ENCODE data around the gene MRPL20. TPM values are rescaled to one million over a fixed set of nuclear protein-coding genes. Genes with fewer than 3 reads are reported as not detected.

MRPL20 gene
- total RNA-seq, 2 donors from 2014 or later, result 160 to 218 TPM

DNA sequence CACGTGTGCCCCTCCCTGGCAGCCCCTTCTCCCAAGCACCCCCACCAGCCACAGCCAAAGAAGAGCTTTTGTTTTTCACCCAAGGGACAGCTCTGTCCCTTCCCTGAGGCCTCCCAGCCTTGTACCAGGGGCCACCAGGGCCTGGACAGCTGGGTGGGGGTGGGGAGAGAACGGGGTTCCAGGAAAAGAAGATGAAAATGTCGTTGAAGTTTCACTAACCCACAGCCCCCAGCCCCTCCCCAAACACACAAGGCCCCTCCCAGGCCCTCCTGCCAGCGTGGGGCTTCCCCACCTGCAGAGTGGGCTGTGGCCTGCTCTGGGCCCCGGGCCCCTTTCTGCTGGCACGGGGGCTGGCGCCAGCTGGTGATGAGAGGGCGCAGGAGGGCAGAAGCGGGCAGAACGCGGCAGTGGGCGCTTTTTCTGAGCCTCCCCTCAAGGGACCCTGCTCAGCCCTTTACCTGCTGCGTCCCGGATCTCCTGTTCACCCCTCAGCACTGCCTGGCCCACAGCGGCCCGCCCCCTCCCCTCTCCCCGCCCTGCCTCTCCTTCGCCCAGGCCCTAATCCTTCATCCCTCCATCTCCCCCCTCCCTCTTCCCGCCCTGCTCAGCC lies 19.5 kb upstream of the MRPL20 start:
- TF ChIP-seq, protein P1, sequence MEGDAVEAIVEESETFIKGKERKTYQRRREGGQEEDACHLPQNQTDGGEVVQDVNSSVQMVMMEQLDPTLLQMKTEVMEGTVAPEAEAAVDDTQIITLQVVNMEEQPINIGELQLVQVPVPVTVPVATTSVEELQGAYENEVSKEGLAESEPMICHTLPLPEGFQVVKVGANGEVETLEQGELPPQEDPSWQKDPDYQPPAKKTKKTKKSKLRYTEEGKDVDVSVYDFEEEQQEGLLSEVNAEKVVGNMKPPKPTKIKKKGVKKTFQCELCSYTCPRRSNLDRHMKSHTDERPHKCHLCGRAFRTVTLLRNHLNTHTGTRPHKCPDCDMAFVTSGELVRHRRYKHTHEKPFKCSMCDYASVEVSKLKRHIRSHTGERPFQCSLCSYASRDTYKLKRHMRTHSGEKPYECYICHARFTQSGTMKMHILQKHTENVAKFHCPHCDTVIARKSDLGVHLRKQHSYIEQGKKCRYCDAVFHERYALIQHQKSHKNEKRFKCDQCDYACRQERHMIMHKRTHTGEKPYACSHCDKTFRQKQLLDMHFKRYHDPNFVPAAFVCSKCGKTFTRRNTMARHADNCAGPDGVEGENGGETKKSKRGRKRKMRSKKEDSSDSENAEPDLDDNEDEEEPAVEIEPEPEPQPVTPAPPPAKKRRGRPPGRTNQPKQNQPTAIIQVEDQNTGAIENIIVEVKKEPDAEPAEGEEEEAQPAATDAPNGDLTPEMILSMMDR (IDR thresholded peaks at IDR 0.05), result no peak
- H3K9me3 ChIP-seq, result no peaks in the 10 kb centered on the region
- H3K27ac ChIP-seq, result no peak overlapping the region
- no peak for DNase-seq (ENCODE audit: low spot score)
- no peaks in the 10 kb centered on the region for H3K36me3 ChIP-seq
- H3K4me3 ChIP-seq, result no peak overlapping the region
- H3K4me1 ChIP-seq, result peaks cover 0 to 28% of the 10 kb centered on the region in 2 donors
- no peaks in the 10 kb centered on the region for H3K27me3 ChIP-seq

DNA sequence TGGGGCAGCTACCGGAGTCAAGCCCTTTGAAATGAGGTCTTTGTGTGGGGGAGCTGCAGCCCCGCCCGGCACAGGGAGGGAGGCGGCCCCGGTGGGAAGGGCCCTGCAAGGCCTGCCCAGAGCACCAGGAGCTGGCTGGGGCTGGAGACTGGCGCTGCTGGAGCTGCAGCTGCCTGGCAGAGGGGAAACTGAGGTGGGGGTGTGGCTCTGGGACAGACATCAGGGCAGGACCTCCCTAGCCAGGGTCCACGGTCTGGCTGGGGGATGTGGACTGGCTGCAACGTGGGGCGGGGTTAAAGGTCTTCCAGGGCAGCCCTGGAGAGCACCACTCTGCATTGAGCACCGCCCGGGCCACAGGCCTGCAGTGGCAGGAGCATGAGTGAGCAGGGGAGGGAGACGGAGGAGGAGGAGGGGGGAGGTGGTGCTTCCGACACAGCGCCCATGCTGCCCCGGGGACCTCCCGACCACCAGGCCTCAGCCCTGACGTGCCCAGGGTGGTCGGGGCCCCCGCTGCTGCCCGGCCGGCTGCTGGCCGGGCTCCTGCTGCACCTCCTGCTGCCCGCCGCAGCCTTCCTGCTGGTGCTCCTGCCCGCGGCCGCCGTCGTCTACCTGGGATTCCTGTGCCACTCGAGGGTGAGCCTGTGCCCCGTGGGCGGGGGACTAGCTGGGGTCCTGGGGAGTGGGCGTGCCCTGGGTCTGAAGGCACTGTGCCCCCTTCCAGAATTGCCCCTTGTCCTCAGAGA lies 18.8 kb upstream of the MRPL20 start:
- Histone ChIP-seq H3K4me3 (no peak overlapping the region), H3K4me1 (peaks cover 0 to 22% of the 10 kb centered on the region in 2 donors), H3K27me3 (no peaks in the 10 kb centered on the region), H3K9me3 (no peaks in the 10 kb centered on the region), H3K27ac (no peak overlapping the region), H3K36me3 (no peaks in the 10 kb centered on the region)
- no peak for DNase-seq (ENCODE audit: low spot score)
- TF ChIP-seq, protein P1 (IDR thresholded peaks at IDR 0.05), result no peak

DNA sequence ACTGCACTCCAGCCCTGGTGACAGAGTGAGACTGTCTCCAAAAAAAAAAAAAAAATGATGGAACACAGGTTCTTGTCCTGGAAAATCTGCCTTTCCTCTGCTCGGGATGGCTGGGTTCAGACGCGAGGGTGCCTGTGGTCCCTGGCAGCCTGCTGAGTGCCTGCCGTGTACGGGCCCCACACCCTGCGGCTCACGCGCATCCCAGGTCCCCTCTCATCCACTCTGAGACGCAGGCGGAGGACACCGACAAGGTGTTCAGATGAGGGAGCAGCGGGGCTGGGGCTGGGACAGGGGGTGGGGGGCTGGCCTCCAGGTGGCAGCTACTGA lies 18.3 kb upstream of the MRPL20 start:
- DNase-seq (ENCODE audit: low spot score), result no peak
- H3K27ac ChIP-seq, result no peak overlapping the region
- TF ChIP-seq, protein P1 (IDR thresholded peaks at IDR 0.05), result no peak
- no peak overlapping the region for H3K4me3 ChIP-seq
- no peaks in the 10 kb centered on the region for H3K27me3 ChIP-seq
- H3K9me3 ChIP-seq, result no peaks in the 10 kb centered on the region
- peaks cover 0 to 22% of the 10 kb centered on the region in 2 donors for H3K4me1 ChIP-seq
- H3K36me3 ChIP-seq, result no peaks in the 10 kb centered on the region

DNA sequence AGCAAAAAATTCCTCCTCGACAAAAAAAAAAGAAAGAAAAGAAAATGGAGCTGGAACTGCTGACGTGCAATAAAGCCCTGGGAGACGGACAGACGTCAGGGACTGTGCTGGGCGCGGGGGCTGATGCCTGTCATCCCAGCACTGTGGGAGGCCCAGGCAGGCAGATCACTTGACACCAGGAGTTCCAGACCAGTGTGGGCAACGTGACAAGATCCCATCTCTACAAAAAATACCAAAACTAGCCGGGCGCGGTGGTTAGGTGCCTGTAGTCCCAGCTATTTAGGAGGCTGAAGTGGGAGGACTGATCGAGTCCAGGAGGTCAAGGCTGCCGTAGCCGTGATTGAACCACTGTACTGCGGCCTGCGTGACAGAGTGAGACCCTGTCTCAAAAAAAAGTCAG lies 17.6 kb upstream of the MRPL20 start:
- Histone ChIP-seq H3K4me1 (peaks cover 0 to 18% of the 10 kb centered on the region in 2 donors), H3K27ac (no peak overlapping the region), H3K4me3 (no peak overlapping the region), H3K9me3 (no peaks in the 10 kb centered on the region), H3K36me3 (no peaks in the 10 kb centered on the region), H3K27me3 (no peaks in the 10 kb centered on the region)
- no peak for DNase-seq (ENCODE audit: low spot score)
- TF ChIP-seq, protein P1 (IDR thresholded peaks at IDR 0.05), result no peak

DNA sequence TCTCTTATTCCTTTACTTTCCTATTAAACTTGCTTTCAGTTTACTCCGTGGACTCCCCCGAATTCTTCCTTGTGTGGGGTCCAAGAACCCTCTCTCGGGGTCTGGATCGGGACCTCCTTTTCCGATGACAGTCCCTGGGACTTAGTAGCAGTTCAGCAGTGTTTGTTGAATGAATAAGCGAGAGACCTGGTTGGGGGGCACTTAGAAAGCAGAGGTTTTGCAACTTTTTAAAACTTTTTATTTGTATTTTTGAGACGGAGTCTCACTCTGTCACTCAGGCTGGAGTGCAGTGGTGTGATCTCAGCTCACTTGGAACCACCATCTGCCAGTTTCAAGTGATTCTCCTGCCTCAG lies 16.1 kb upstream of the MRPL20 start:
- TF ChIP-seq, protein P1 (IDR thresholded peaks at IDR 0.05), result no peak
- no peak overlapping the region for H3K4me3 ChIP-seq
- H3K27ac ChIP-seq, result no peak overlapping the region
- no peak for DNase-seq (ENCODE audit: low spot score)
- H3K36me3 ChIP-seq, result no peaks in the 10 kb centered on the region
- H3K4me1 ChIP-seq, result peaks cover 0 to 16% of the 10 kb centered on the region in 2 donors
- H3K9me3 ChIP-seq, result no peaks in the 10 kb centered on the region
- H3K27me3 ChIP-seq, result no peaks in the 10 kb centered on the region

Data from right atrium auricular region (tissue), 2 donors.